HG03108 (cell line): ENCODE results near the gene KATNA1.

Experiments
- ATAC-seq: cut with Tn5 transposase; IDR thresholded peaks from one replicate; pipeline ENCODE4 v1.9.1; 2021; ENCODE audit warnings: moderate library complexity; ENCODE audit not compliant: unreplicated experiment

KATNA1 gene

DNA sequence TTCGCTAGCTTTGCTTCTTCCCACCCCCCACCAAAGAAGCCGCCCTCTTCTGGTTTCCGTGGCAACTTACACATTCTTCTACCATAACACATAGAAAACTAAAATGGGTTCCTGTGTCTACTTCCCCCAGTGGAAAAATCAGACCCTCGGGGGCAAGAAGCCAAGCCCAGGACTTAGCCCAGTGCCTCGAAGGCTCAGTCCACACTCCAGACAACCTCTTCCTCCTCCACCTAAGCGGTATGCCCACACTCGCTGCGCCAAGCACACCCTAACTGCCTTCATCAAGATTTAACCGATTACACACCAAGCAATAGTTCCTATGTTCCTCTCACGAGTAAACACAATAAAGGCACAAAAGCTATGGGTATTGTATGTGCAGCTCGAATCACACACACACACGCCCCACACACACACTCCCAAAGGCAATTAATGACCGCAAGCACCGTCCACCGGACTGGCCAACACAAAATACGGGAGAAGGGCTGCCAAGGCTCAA, 103.2 kb downstream of the KATNA1 start:
- peak; percentile 11 for ATAC-seq
